ENCODE results near the gene TTLL8. TPM values are rescaled to one million over a fixed set of nuclear protein-coding genes. Genes with fewer than 3 reads are reported as not detected.

Gene TTLL8
- total RNA-seq, 1 experiment from 2014 or later = not detected

DNA sequence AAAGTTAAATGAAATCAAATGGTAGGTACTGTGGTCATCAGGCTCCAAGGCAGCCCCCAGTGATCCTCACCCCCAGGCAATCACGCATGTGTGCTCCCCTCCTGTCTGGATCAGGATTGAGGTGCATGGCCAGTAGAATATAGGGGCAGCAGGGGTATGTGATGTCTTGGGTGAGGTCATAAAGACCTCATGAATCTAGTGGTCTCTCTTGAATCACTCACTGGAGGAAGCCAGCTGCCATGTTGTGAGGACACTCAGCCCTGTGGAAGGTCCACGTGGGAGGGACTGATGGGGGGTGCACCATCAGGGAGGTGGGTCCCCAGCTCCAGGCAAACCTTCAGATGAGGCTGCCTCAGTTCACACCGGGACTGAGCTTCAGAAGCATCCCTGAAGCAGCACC lies 38.8 kb downstream of the TTLL8 start:
- no peak for DNase-seq (ENCODE audit: low read depth in 1 of 2, low spot score in 2 of 2)

DNA sequence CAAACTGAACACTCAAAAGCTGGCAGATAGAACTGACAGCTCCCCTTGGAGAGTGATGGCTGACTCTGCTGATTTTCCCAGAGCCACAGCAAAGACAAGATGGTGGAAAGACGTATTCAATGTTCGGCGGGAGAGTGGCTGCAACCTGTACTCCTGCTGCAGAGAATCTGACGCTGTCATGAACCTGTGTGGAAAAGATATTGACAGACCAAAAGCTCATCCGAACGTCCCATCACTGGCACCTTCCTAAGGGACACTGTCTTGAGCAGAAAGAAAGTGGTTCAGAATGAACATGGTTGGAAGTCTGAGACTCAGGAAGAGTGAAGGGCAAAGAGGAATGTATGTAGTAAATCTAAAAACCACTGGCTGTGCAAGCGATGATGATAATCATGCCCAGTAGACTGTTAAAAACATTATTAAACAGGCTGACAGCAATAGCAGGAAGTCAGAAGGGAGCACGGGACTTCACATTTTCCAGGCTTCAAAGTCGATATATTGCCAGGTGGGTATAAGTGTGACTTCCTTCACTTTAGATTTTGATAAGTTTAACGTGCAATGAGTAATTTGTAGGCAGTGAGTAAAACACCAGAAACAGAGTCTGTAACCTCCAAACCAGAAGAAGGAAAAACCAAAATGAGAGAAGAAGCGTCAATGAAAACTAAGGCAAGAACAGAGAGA lies 39.4 kb downstream of the TTLL8 start:
- H3K4me1 ChIP-seq (replicated peaks) = no peaks in the 10 kb centered on the region
- no peaks in the 10 kb centered on the region for H3K9me3 ChIP-seq (replicated peaks)
- H3K4me3 ChIP-seq = no peak overlapping the region
- DNase-seq (ENCODE audit: low read depth in 1 of 2, low spot score in 2 of 2) = no peak
- H3K27ac ChIP-seq = no peak overlapping the region
- H3K36me3 ChIP-seq = no peaks in the 10 kb centered on the region
- H3K27me3 ChIP-seq (replicated peaks) = peaks cover 38% of the 10 kb centered on the region

More for the DNA sequence above, 38.8 kb downstream of the TTLL8 start:
- Histone ChIP-seq H3K36me3 (no peaks in the 10 kb centered on the region), H3K27ac (no peak overlapping the region), H3K9me3 (replicated peaks) (no peaks in the 10 kb centered on the region), H3K27me3 (replicated peaks) (peaks cover 38% of the 10 kb centered on the region), H3K4me1 (replicated peaks) (no peaks in the 10 kb centered on the region), H3K4me3 (no peak overlapping the region)

GRCh38 chr22:50017701-50018224 lies 40.3 kb downstream of the TTLL8 start:
- no peak for DNase-seq (ENCODE audit: low read depth in 1 of 2, low spot score in 2 of 2)
- no peaks in the 10 kb centered on the region for H3K9me3 ChIP-seq (replicated peaks)
- no peak overlapping the region for H3K27ac ChIP-seq
- no peaks in the 10 kb centered on the region for H3K36me3 ChIP-seq
- H3K4me3 ChIP-seq = no peak overlapping the region
- no peaks in the 10 kb centered on the region for H3K4me1 ChIP-seq (replicated peaks)
- H3K27me3 ChIP-seq (replicated peaks) = peaks cover 46% of the 10 kb centered on the region

- peaks cover 52% of the 10 kb centered on the region for H3K27me3 ChIP-seq (replicated peaks)
Measured at GRCh38 chr22:50016988-50017700, 41.0 kb downstream of the TTLL8 start.

DNA sequence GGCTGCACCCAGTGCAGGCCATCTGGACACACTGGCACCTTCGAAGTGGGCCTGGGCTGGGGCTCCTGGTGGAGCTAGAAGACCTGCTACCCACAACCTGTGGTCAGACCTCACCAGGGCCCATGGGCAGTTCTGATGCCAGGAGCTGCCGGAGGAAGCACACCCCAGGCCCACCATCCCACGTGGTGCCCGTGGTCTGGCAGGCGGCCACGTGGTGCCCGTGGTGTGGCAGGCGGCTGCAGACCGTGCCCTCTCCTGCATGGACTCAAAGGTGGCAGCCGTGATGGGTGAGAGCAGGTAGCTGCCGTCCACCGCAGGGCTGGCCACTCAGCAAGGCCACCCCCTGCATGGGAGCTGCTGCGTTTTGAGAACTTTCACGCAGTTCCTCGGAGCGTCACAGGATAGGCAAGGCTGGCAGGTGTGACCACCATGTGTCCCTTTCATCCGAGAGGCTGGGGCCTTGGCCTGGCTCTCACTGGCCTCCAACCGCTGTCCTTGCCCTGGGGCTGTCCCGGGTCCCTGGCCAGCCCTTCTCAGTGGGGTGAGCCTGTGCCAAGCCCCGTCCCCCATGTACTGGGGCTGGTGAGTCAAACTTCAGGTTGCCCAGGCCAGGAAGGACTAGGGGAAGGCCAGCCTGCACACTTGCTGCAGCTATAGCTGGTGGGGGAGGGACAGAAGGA lies 41.6 kb downstream of the TTLL8 start:
- Histone ChIP-seq H3K27me3 (replicated peaks) (peaks cover 59% of the 10 kb centered on the region), H3K4me3 (no peak overlapping the region), H3K36me3 (no peaks in the 10 kb centered on the region), H3K27ac (no peak overlapping the region), H3K4me1 (replicated peaks) (no peaks in the 10 kb centered on the region), H3K9me3 (replicated peaks) (no peaks in the 10 kb centered on the region)
- no peak for DNase-seq (ENCODE audit: low read depth in 1 of 2, low spot score in 2 of 2)

More at GRCh38 chr22:50016988-50017700, 41.0 kb downstream of the TTLL8 start:
- Histone ChIP-seq H3K36me3 (no peaks in the 10 kb centered on the region), H3K4me1 (replicated peaks) (no peaks in the 10 kb centered on the region), H3K9me3 (replicated peaks) (no peaks in the 10 kb centered on the region), H3K4me3 (no peak overlapping the region), H3K27ac (no peak overlapping the region)
- DNase-seq (ENCODE audit: low read depth in 1 of 2, low spot score in 2 of 2) = no peak

GRCh38 chr22:50015451-50016307 lies 42.4 kb downstream of the TTLL8 start:
- Histone ChIP-seq H3K27me3 (replicated peaks) (peaks cover 65% of the 10 kb centered on the region), H3K4me3 (no peak overlapping the region), H3K36me3 (no peaks in the 10 kb centered on the region), H3K27ac (no peak overlapping the region), H3K4me1 (replicated peaks) (no peaks in the 10 kb centered on the region), H3K9me3 (replicated peaks) (no peaks in the 10 kb centered on the region)
- no peak for DNase-seq (ENCODE audit: low read depth in 1 of 2, low spot score in 2 of 2)

DNA sequence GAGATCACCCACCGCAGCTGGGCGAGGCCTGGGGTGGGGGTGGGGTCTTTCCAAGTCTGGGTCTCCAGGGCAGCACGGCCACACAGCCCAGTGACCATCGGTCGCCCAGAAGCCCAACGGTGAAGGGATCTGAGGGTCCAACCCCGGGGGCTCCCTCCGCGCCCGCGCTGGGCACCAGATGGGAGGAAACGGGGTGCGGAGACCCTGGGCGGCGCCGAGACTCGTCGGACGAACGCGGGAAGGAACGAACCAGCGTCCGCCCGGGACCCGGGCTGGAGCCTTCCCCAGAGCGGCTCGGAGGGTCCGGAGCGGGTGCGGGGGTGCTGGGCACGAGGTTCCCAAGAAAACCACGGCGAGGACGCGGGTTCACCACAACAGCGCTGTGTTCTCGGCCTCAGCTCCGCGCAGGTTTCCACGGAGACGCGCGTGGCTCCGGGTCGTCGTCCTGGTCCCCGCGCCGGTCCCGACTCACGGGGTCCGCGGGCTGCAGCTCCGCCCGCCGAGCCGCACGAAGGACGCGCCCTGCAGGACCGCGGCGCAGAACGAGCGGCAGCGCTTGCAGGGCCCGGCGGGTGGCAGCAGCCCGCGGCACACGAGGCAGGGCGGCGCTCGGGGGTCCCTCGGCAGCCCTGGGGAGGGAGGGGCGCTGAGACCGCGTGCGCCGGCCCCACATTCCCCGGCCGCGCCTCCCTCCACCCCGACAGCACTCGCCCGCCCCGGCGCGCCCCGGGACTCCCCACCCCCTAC lies 43.3 kb downstream of the TTLL8 start:
- DNase-seq (ENCODE audit: low read depth in 1 of 2, low spot score in 2 of 2) = peak in 1 of 2 experiments; percentile 44
- H3K4me3 ChIP-seq = no peak overlapping the region
- H3K9me3 ChIP-seq (replicated peaks) = no peaks in the 10 kb centered on the region
- H3K27me3 ChIP-seq (replicated peaks) = peaks cover 71% of the 10 kb centered on the region
- no peaks in the 10 kb centered on the region for H3K36me3 ChIP-seq
- no peak overlapping the region for H3K27ac ChIP-seq
- H3K4me1 ChIP-seq (replicated peaks) = no peaks in the 10 kb centered on the region

- H3K4me3 ChIP-seq = no peak overlapping the region
- H3K27me3 ChIP-seq (replicated peaks) = peaks cover 71% of the 10 kb centered on the region
- no peak for DNase-seq (ENCODE audit: low read depth in 1 of 2, low spot score in 2 of 2)
- H3K9me3 ChIP-seq (replicated peaks) = no peaks in the 10 kb centered on the region
- H3K4me1 ChIP-seq (replicated peaks) = no peaks in the 10 kb centered on the region
- H3K27ac ChIP-seq = no peak overlapping the region
- H3K36me3 ChIP-seq = no peaks in the 10 kb centered on the region
Measured at GRCh38 chr22:50014053-50014501, 44.0 kb downstream of the TTLL8 start.

DNA sequence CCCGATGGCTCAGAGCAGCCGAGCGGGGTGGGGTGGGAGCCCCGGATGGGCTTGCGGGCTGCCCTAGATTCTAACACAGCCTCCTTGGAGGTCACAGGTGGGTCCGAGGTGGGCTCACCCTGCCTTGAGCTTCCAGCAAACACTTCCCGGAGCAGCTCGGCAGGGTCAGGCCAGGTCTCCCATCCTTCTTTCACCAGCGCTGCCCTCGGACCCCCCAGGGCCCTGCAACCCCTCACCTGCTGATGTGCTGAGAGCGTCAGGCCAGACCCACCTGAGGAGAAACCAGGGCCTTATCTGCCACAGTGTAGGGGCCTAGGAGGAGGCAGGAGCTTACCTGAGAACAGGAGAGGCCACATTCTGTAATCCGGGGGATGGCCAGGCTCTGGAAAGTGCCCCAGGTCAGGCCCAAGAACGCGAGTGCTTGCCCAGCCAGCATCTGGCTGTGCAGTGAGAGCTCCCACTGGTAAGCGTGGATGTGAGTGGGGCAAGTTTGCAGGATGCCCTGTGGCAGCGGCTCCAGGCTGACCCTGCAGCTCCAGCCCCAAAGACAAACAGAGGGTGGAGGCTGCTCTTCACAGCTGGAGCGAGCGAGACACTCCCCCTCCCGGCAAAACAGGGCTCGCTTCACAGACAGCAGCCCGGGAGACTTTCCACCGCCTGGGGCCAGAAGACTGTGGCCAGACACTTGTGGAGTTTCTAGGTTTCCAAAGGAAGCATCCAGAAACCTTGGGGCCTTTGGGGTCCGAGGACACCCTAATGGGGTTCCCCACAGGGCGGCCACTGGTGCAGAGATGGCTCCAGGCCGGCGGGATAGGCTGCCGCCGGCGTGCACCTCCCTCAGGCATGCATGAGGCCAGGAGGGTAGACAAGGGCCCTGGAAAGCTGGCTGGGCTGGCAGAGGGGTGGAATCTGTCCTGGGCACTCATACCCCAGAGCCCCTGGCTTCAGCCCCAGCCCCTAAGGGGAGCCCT lies 45.6 kb downstream of the TTLL8 start, which contains the start of gene IL17REL:
Gene IL17REL, minus strand, starts transcription at position 555 of the 971 bp plus-strand sequence. Its CDS starts 119 bp downstream, at position 436.
- Histone ChIP-seq H3K4me1 (replicated peaks) (no peaks in the 10 kb centered on the region), H3K27ac (no peak within 1 kb of the TSS), H3K4me3 (no peak within 1 kb of the TSS), H3K36me3 (no peaks in the 10 kb centered on the region), H3K9me3 (replicated peaks) (no peaks in the 10 kb centered on the region), H3K27me3 (replicated peaks) (peaks cover 61% of the 10 kb centered on the region)
- no peak for DNase-seq (ENCODE audit: low read depth in 1 of 2, low spot score in 2 of 2)

- H3K27ac ChIP-seq = no peak overlapping the region
- H3K36me3 ChIP-seq = no peaks in the 10 kb centered on the region
- H3K4me3 ChIP-seq = no peak overlapping the region
- no peak for DNase-seq (ENCODE audit: low read depth in 1 of 2, low spot score in 2 of 2)
- H3K4me1 ChIP-seq (replicated peaks) = no peaks in the 10 kb centered on the region
- H3K9me3 ChIP-seq (replicated peaks) = no peaks in the 10 kb centered on the region
- H3K27me3 ChIP-seq (replicated peaks) = peaks cover 55% of the 10 kb centered on the region
Measured at GRCh38 chr22:50011447-50012210, 46.5 kb downstream of the TTLL8 start.

DNA sequence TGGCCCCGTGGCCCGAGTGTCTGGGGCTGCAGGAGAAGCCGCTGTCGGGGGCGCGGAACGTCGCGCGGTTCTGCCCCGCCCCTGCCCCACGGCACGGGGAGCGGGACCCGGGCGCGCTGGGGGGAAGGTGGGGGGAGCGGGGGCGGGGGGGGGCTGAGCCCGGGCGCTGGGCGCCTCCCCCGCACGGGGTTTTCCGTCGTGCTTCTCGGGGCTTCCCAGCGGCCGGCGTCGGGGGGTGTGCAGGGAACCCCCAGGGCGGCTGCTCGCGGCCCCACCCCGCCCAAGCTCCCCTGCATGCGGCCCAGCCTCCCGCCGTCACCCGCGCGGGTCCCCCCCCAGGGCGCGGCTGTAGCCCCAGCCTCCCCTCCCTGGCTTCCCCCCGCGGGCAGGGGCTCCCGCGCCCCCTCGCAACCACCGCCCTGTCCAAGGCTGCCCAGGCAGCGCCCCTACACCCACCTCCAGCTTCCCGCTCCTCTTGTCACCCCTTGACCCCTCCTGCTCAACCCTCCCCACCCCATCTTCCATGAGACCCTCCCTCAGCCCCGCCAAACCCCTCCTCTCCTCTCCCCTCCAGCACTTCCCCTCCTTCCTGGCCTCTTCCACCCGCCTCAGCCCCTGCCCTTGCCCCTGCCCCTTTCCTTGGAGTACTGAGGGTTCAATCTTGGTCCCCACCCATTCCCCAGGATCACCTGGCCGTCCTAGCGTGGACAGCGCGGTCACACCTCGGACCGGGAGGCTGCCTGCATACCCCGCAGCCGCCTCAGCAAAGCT lies 47.2 kb downstream of the TTLL8 start:
- Histone ChIP-seq H3K36me3 (no peaks in the 10 kb centered on the region), H3K9me3 (replicated peaks) (no peaks in the 10 kb centered on the region), H3K4me1 (replicated peaks) (no peaks in the 10 kb centered on the region), H3K4me3 (no peak overlapping the region), H3K27ac (no peak overlapping the region), H3K27me3 (replicated peaks) (peaks cover 49% of the 10 kb centered on the region)
- no peak for DNase-seq (ENCODE audit: low read depth in 1 of 2, low spot score in 2 of 2)
